ENCODE measurements around the gene GPR108. TPM values are rescaled to one million over a fixed set of nuclear protein-coding genes. Genes with fewer than 3 reads are reported as not detected.
"Not testable (repeated sequence)": the region's sequence is repeated elsewhere in the genome, so short reads cannot be mapped to it uniquely, and the experiment has no call there.

GPR108 gene
- total and polyA plus RNA-seq, 12 donors = 61.8 to 193 (median 123) TPM

DNA sequence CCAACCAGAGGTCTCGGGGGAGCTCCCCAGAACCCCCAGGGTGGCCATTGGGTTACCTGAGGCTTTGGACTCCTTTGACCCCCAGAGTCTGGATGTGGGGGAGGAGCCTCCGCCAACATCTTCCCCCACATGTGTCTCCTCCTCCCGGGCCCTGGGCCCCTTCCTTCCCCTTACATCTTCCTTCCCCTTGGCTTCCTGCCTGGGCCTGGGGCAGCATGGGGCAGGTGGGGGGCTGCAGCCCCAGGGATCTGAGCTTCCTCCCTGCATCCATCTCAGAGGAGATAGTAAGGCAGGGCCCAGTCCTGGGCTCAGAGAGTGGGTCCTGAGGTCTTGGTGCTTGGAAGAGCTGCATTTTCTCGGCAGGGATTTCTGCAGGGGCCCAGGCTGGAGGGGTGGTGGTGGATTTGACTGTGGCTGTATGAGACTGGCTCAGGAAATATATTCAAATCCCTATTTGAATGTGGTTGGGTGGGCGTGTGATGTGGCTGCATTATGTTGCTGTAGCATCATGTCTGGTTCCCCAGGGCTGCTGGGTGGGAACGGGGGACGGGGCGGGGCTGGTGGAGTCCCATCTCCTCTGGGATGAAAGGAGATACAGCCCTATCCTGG, 36.0 kb upstream of the GPR108 start:
- intact Hi-C loops (cut with DNase I) = no loop called here
- no peaks in the 10 kb centered on the region for H3K27me3 ChIP-seq
- no peaks in the 10 kb centered on the region for H3K4me1 ChIP-seq (replicated peaks in 1 of 2)
- no peaks in the 10 kb centered on the region for H3K36me3 ChIP-seq (replicated peaks in 1 of 2)
- no peak for TF ChIP-seq POLR2A (IDR thresholded peaks at IDR 0.05)
- TF ChIP-seq, protein P1, sequence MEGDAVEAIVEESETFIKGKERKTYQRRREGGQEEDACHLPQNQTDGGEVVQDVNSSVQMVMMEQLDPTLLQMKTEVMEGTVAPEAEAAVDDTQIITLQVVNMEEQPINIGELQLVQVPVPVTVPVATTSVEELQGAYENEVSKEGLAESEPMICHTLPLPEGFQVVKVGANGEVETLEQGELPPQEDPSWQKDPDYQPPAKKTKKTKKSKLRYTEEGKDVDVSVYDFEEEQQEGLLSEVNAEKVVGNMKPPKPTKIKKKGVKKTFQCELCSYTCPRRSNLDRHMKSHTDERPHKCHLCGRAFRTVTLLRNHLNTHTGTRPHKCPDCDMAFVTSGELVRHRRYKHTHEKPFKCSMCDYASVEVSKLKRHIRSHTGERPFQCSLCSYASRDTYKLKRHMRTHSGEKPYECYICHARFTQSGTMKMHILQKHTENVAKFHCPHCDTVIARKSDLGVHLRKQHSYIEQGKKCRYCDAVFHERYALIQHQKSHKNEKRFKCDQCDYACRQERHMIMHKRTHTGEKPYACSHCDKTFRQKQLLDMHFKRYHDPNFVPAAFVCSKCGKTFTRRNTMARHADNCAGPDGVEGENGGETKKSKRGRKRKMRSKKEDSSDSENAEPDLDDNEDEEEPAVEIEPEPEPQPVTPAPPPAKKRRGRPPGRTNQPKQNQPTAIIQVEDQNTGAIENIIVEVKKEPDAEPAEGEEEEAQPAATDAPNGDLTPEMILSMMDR (IDR thresholded peaks at IDR 0.05) = no peak
- peak overlapping the region in 1 of 4 donors; percentile 47 for H3K4me3 ChIP-seq
- H3K27ac ChIP-seq = peak overlapping the region in 1 of 5 donors; percentile 64
- H3K9me3 ChIP-seq (replicated peaks in 1 of 3) = no peaks in the 10 kb centered on the region
- 16 to 59% (median 42%) methylated on average over 3 to 8 of the region's 8 CpGs for WGBS, 4 donors
- DNase-seq = peak in 3 of 7 donors; percentile 25 to 32 (median 32)

DNA sequence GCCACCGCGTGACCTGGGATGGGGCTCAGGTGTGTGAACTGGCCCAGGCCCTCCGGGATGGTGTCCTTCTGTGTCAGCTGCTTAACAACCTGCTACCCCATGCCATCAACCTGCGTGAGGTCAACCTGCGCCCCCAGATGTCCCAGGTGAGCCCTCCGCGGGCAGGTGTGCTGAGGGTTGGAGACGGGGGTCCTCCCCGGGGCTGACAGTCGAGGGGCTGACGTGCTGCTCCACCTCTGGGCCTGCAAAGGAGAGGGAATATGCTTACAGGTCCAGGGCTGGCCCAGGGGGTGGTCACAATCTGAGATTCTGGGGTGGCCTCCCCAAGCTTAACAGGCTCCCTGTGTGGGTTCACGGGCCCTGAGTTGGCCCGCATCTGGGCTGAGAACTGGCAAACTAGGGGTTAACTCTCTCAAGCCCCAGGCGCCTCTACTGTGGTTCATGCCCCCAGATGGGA, 35.5 kb upstream of the GPR108 start:
- no peak for TF ChIP-seq POLR2A (IDR thresholded peaks at IDR 0.05)
- TF ChIP-seq, protein P1 (IDR thresholded peaks at IDR 0.05) = no peak
- Histone ChIP-seq H3K36me3 (replicated peaks in 1 of 2) (no peaks in the 10 kb centered on the region), H3K4me3 (peak overlapping the region in 1 of 4 donors; percentile 47), H3K27me3 (no peaks in the 10 kb centered on the region), H3K27ac (peak overlapping the region in 1 of 5 donors; percentile 64), H3K4me1 (replicated peaks in 1 of 2) (no peaks in the 10 kb centered on the region), H3K9me3 (replicated peaks in 1 of 3) (no peaks in the 10 kb centered on the region)
- intact Hi-C loops (cut with DNase I) = no loop called here
- DNase-seq = no peak
- 49 to 93% (median 58%) methylated on average over 3 to 14 of the region's 14 CpGs; no CpG with 5 or more reads in 1 of the 4 donors for WGBS, 4 donors

DNA sequence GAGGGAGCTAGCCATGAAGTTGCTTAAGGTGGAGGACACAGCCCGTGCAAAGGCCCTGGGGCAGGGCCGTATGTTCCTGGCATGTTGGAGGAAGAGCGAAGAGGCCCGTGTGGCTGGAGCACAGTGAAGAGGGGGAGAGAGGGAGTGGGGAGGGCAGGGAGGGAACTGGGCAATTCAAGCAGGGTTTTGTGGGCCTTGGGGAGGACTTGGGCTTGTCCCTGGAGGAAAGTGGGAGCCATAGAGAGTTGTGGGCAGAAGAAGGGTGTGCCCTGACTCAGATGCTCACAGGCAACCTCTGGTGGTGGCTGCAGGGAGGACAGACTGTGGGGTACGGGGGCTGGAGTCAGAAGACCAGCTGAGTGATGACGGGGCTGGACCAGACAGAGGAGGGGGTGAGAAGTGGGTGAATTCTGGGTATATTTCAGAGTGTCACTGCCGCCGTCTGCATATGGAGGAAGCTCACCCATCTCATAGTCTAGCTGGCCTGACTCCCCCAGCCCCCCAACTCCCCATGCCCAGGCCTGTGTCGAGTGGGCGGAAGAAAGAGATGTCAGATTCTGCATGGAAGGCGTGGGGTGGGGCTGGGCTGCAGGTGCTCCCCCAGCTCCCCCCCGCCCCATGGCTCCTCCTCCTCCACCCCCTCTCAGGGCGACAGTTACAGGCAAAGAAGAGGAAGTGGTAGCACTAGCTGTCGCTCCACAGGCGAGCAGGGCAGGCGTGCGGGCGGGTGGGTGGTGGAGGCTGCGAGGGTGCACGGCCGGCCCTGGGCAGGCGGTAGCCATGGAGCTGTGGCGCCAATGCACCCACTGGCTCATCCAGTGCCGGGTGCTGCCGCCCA, 34.9 kb upstream of the GPR108 start, which contains the start of gene VAV1:
TSS of gene VAV1 (plus strand) at position 681 of the 838 bp plus-strand sequence. CDS start at position 781, 100 bp downstream.
- no peaks in the 10 kb centered on the region for H3K9me3 ChIP-seq (replicated peaks in 1 of 3)
- peaks cover 4 to 6% of the 10 kb centered on the region in 2 donors for H3K4me1 ChIP-seq (replicated peaks in 1 of 2)
- 53 to 70% (median 64%) methylated on average over 9 to 25 of the region's 25 CpGs for WGBS, 4 donors
- intact Hi-C loops (cut with DNase I) = no loop called here
- TF ChIP-seq, protein P1 (IDR thresholded peaks at IDR 0.05) = peak in 1 of 6 experiments; percentile 20
- TF ChIP-seq POLR2A (IDR thresholded peaks at IDR 0.05) = no peak
- H3K4me3 ChIP-seq = peak within 1 kb of the TSS in 1 of 4 donors; percentile 47
- H3K27ac ChIP-seq = peak within 1 kb of the TSS in 1 of 5 donors; percentile 64
- peak in 3 of 7 donors; percentile 43 to 49 (median 45) for DNase-seq
- no peaks in the 10 kb centered on the region for H3K36me3 ChIP-seq (replicated peaks in 1 of 2)
- no peaks in the 10 kb centered on the region for H3K27me3 ChIP-seq

DNA sequence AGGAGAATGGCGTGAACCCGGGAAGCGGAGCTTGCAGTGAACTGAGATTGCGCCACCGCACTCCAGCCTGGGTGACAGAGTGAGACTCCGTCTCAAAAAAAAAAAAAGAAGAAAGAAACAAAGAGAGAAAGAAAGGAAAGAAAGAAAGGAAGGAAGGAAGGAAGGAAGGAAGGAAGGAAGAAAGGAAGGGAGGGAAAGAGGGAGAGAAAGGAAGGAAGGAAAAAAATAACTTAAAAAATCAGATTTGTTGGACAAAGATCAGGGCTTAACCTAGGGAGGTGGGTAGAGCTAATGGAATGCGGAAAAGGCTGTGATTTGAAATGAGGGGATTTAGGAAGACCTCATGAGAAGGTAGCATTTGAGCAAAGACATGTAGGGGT, 34.3 kb upstream of the GPR108 start:
- H3K9me3 ChIP-seq (replicated peaks in 1 of 3); H3K36me3 ChIP-seq (replicated peaks in 1 of 2); H3K4me3 ChIP-seq; H3K27ac ChIP-seq; H3K27me3 ChIP-seq; DNase-seq; intact Hi-C loops (cut with DNase I): not testable (repeated sequence)
- H3K4me1 ChIP-seq (replicated peaks in 1 of 2) = peaks cover 6 to 11% of the 10 kb centered on the region in 2 donors
- WGBS, 4 donors = 74 to 88% (median 84%) methylated on average over 7 of the region's 7 CpGs

Measured in adrenal gland (tissue), 12 donors.